Epithelial cell of proximal tubule (primary cell): ENCODE results near the gene UBE2R2. TPM values are rescaled to one million over a fixed set of nuclear protein-coding genes. Genes with fewer than 3 reads are reported as not detected.
"Not testable (repeated sequence)": the region's sequence is repeated elsewhere in the genome, so short reads cannot be mapped to it uniquely, and the experiment has no call there.

ENCODE experiments used
- DNase-seq: peaks from one replicate; pipeline ENCODE4 v3.0.0-alpha.2; 2011; ENCODE audit warnings: low read depth
- H3K4me3 ChIP-seq: 2 replicates; pipeline ENCODE4 v1.5.1; 2011; ENCODE audit warnings: low read depth, mild to moderate bottlenecking, low read length
- total RNA-seq: library from RNA; depleted of rRNA; stranded (reverse); fragments of >200 nt; gene quantifications from 2 replicates; pipeline ENCODE4 v1.2.3, GENCODE V29; 2015
- TF ChIP-seq, protein P1 (sequence below): conservative IDR thresholded peaks from 2 replicates; pipeline ENCODE4 v1.5.1; 2012; ENCODE audit warnings: low read depth, mild to moderate bottlenecking, low read length

The UBE2R2 gene
- total RNA-seq, 1 donor from 2014 or later = 27.4 TPM

- TF ChIP-seq, protein P1, sequence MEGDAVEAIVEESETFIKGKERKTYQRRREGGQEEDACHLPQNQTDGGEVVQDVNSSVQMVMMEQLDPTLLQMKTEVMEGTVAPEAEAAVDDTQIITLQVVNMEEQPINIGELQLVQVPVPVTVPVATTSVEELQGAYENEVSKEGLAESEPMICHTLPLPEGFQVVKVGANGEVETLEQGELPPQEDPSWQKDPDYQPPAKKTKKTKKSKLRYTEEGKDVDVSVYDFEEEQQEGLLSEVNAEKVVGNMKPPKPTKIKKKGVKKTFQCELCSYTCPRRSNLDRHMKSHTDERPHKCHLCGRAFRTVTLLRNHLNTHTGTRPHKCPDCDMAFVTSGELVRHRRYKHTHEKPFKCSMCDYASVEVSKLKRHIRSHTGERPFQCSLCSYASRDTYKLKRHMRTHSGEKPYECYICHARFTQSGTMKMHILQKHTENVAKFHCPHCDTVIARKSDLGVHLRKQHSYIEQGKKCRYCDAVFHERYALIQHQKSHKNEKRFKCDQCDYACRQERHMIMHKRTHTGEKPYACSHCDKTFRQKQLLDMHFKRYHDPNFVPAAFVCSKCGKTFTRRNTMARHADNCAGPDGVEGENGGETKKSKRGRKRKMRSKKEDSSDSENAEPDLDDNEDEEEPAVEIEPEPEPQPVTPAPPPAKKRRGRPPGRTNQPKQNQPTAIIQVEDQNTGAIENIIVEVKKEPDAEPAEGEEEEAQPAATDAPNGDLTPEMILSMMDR = no peak
- no peak overlapping the region for H3K4me3 ChIP-seq
- no peak for DNase-seq
Measured at GRCh38 chr9:33794560-33794959, 22.4 kb upstream of the UBE2R2 start.

GRCh38 chr9:33795281-33795680 lies 21.7 kb upstream of the UBE2R2 start, which contains the start of gene PRSS3:
Gene PRSS3, plus strand, starts transcription at chr9:33795561. Its CDS starts 13 bp downstream, at chr9:33795574.
- TF ChIP-seq, protein P1 = no peak
- DNase-seq = no peak
- no peak within 1 kb of the TSS for H3K4me3 ChIP-seq

DNA sequence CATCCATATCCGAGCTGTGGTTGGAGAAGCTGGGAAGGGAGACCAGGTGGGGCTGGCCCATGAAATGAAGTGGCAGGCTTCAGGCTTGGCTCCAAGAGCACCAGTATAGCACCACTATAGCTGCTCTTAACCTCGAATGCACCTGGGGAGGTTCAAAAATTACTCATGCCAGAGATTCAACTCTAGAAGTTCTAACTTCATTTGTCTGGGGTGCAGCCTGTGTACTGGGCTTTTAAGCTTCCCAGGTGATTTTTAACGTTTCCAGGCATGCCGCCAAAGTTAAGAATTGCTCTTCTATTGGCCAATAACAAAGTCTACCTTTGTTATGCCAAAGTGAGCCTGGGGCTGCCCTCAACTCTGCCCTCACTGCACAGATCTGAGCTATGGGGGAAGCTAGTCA lies 21.1 kb upstream of the UBE2R2 start:
- no peak overlapping the region for H3K4me3 ChIP-seq
- DNase-seq = no peak
- TF ChIP-seq, protein P1 = no peak

- DNase-seq, H3K4me3 ChIP-seq: not testable (repeated sequence)
Measured at GRCh38 chr9:33796679-33797078, 20.3 kb upstream of the UBE2R2 start.

DNA sequence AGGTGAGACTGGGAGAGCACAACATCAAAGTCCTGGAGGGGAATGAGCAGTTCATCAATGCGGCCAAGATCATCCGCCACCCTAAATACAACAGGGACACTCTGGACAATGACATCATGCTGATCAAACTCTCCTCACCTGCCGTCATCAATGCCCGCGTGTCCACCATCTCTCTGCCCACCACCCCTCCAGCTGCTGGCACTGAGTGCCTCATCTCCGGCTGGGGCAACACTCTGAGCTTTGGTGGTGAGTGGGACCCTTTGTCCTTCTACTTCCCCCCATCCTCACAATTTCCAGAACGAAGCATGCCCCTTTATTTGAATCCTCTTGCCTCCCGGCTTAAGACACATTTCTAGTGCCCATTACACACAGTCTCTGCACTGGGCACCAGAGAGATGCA lies 19.1 kb upstream of the UBE2R2 start:
- no peak for DNase-seq
- TF ChIP-seq, protein P1 = no peak
- H3K4me3 ChIP-seq = no peak overlapping the region

GRCh38 chr9:33798545-33798944 lies 18.4 kb upstream of the UBE2R2 start:
- TF ChIP-seq, protein P1 = no peak
- DNase-seq = no peak
- H3K4me3 ChIP-seq = no peak overlapping the region

DNA sequence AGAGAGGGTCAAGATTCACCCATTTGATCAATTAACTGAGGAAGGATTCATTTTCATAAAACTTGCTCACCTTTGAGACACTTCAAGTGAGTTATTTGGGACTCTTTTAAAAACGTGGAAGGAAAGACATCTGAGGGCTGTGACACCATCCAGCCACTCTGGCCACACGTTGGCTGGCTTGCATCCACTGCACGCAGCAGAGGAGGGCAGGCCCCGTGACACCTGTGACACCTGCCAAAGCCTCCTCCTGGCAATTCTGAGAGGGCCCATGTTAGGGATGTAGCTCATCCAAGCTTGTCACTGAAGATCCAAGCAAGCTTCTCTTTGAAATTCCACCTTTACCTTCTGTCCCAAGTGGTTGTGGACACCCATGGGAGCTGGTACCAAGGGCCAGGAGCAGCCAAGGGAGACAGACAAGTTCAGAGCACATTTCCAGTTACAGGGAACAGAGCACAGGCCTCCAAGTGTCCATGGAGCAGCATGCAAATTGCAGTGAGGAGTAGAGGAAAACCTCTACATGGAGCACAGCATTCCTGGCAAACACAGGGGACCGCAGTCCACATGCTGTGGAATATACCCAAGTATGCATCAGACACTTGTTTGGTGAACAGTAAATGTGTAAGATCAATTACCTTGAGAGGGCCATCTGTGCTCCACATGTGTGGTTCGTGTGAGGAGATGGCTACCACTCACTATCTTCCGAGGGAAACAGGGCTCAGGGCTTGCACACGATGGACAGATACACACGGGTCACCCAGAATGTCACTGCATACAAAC lies 16.8 kb upstream of the UBE2R2 start:
- DNase-seq = no peak
- TF ChIP-seq, protein P1 = no peak
- H3K4me3 ChIP-seq = no peak overlapping the region
